M059J (cell line): Measurements from ENCODE around the gene MELTF. TPM values are rescaled to one million over a fixed set of nuclear protein-coding genes. Genes with fewer than 3 reads are reported as not detected.
"Not testable (repeated sequence)": the region's sequence is repeated elsewhere in the genome, so short reads cannot be mapped to it uniquely, and the experiment has no call there.

Experiments used
- DNase-seq: peaks from one replicate; pipeline ENCODE4 v3.0.0-alpha.2; 2012; ENCODE audit warnings: low read depth
- total RNA-seq: library from RNA; depleted of rRNA; stranded (reverse); fragments of >200 nt; shearing (Covaris generic); gene quantifications from 2 replicates; pipeline ENCODE4 v1.2.3, GENCODE V29; 2014; rRNA removed

MELTF gene
- total RNA-seq = 4.2 and 8.9 TPM in 2 replicates

GRCh38 chr3:197029511-197030167, at the start of gene MELTF:
Gene MELTF, minus strand, starts transcription at chr3:197029817. Its CDS starts 115 bp downstream, at chr3:197029702.
- peak; percentile 67 for DNase-seq

GRCh38 chr3:197076415-197076814, 46.8 kb upstream of the MELTF start:
- no peak for DNase-seq

GRCh38 chr3:197068077-197068476, 38.5 kb upstream of the MELTF start:
- DNase-seq = no peak

- no peak for DNase-seq
Observed at GRCh38 chr3:197064771-197065170, 35.2 kb upstream of the MELTF start.

- DNase-seq = no peak
Observed at GRCh38 chr3:197062446-197062845, 32.8 kb upstream of the MELTF start.

- not testable (repeated sequence) for DNase-seq
Observed at GRCh38 chr3:197051637-197052036, 22.0 kb upstream of the MELTF start.

- no peak for DNase-seq
Observed at GRCh38 chr3:197050511-197050910, 20.9 kb upstream of the MELTF start.

- no peak for DNase-seq
Observed at GRCh38 chr3:197042539-197042938, 12.9 kb upstream of the MELTF start.

GRCh38 chr3:197041875-197042488, 12.4 kb upstream of the MELTF start:
- DNase-seq = no peak

GRCh38 chr3:197040658-197041057, 11.0 kb upstream of the MELTF start:
- no peak for DNase-seq

- DNase-seq = peak; percentile 62
Observed at GRCh38 chr3:197038679-197039462, 9.3 kb upstream of the MELTF start.

- peak; percentile 29 for DNase-seq
Observed at GRCh38 chr3:197035577-197035976, 6.0 kb upstream of the MELTF start.

- DNase-seq = not testable (repeated sequence)
Observed at GRCh38 chr3:197034778-197035177, 5.2 kb upstream of the MELTF start.

- not testable (repeated sequence) for DNase-seq
Observed at GRCh38 chr3:197033764-197034163, 4.1 kb upstream of the MELTF start.

- peak; percentile 100 for DNase-seq
Observed at GRCh38 chr3:197031315-197032285, 2.0 kb upstream of the MELTF start.

GRCh38 chr3:197030379-197031314, 1.0 kb upstream of the MELTF start:
- DNase-seq = no peak

GRCh38 chr3:197028728-197029510, 698 bp downstream of the MELTF start:
- peak; percentile 30 for DNase-seq

- no peak for DNase-seq
Observed at GRCh38 chr3:197027896-197028727, 1.5 kb downstream of the MELTF start.
